HL-60 (cell line): ENCODE results near the gene MED31.

Experiments used
- DNase-seq, 2 experiments: peaks; one replicate each; pipeline ENCODE4 v3.0.0-alpha.2; 2010 to 2020; ENCODE audit warnings: low read depth in 1 of 2, low spot score in 1 of 2
- H3K27ac ChIP-seq: fragments of 250-450 bp; sonication (Bioruptor Pico); replicated peaks from 2 replicates; pipeline ENCODE4 v1.5.1; 2020; ENCODE audit warnings: mild to moderate bottlenecking, moderate library complexity
- H3K27me3 ChIP-seq: fragments of 250-450 bp; sonication (Bioruptor Pico); 2 replicates; pipeline ENCODE4 v1.5.1; 2021; ENCODE audit warnings: mild to moderate bottlenecking, moderate library complexity; ENCODE audit not compliant: insufficient read depth, poor library complexity, severe bottlenecking
- H3K4me3 ChIP-seq: replicated peaks from 2 replicates; pipeline ENCODE4 v1.5.1; 2011; ENCODE audit warnings: mild to moderate bottlenecking, control low read depth, low read length; ENCODE audit not compliant: insufficient read depth
- CTCF ChIP-seq: IDR thresholded peaks from one replicate; pipeline ENCODE4 v1.5.1; 2011; ENCODE audit warnings: low read length, control low read depth, inconsistent platforms; ENCODE audit not compliant: insufficient read depth
- GABPA ChIP-seq: IDR thresholded peaks from 2 replicates; pipeline ENCODE4 v1.6.1; 2012; ENCODE audit warnings: low read depth
- POLR2AphosphoS5 ChIP-seq: IDR thresholded peaks from 2 replicates; pipeline ENCODE4 v1.6.1; 2012; ENCODE audit warnings: low read depth
- REST ChIP-seq: IDR thresholded peaks from 2 replicates; pipeline ENCODE4 v1.6.1; 2012; ENCODE audit warnings: low read depth; ENCODE audit not compliant: insufficient replicate concordance
- SPI1 ChIP-seq: IDR thresholded peaks from 2 replicates; pipeline ENCODE4 v1.6.1; 2012; ENCODE audit warnings: low read depth, mild to moderate bottlenecking, borderline replicate concordance

MED31 gene

GRCh38 chr17:6654841-6655731, 3.7 kb upstream of the MED31 start:
- no peak overlapping the region for H3K4me3 ChIP-seq
- H3K27ac ChIP-seq, result no peak overlapping the region
- H3K27me3 ChIP-seq, result no peaks in the 10 kb centered on the region
- TF ChIP-seq REST, result no peak
- no peak for TF ChIP-seq SPI1
- no peak for TF ChIP-seq CTCF
- TF ChIP-seq POLR2AphosphoS5, result no peak
- no peak for TF ChIP-seq GABPA
- DNase-seq, result no peak

- TF ChIP-seq GABPA (no peak), CTCF (no peak), REST (no peak), SPI1 (no peak), POLR2AphosphoS5 (no peak)
- Histone ChIP-seq H3K27me3 (no peaks in the 10 kb centered on the region), H3K4me3 (peak overlapping the region; percentile 55), H3K27ac (peak overlapping the region; percentile 96)
- no peak for DNase-seq
These were observed 581 bp upstream of the MED31 start for GRCh38 chr17:6651919-6652452.

GRCh38 chr17:6648181-6648580, 3.2 kb downstream of the MED31 start:
- Histone ChIP-seq H3K4me3 (no peak overlapping the region), H3K27ac (no peak overlapping the region), H3K27me3 (no peaks in the 10 kb centered on the region)
- TF ChIP-seq SPI1 (no peak), CTCF (no peak), POLR2AphosphoS5 (no peak), REST (no peak), GABPA (no peak)
- peak in 1 of 2 experiments; percentile 7 for DNase-seq
